Transverse colon (tissue), 4 donors: ENCODE data around the gene STK35.

Experiments
- POLR2AphosphoS5 ChIP-seq, 3 donors: sonication (generic); formaldehyde crosslinking; IDR thresholded peaks; one replicate each; pipeline ENCODE4 v1.6.1; 2016; ENCODE audit warnings: antibody characterized with exemption in 3 of 3
- TF ChIP-seq, protein P1 (sequence below), 5 experiments: fragments of 200-600 bp in 3 of 5; fragments of 450-650 bp in 2 of 5; sonication (generic) in 3 of 5; IDR thresholded peaks; 1 replicate in 2 of 5; 2 replicates in 3 of 5; pipeline ENCODE4 v1.5.1; 2016 to 2017; ENCODE audit warnings: antibody characterized with exemption in 5 of 5, inconsistent platforms in 3 of 5, mild to moderate bottlenecking in 2 of 5, moderate library complexity in 1 of 5

DNA sequence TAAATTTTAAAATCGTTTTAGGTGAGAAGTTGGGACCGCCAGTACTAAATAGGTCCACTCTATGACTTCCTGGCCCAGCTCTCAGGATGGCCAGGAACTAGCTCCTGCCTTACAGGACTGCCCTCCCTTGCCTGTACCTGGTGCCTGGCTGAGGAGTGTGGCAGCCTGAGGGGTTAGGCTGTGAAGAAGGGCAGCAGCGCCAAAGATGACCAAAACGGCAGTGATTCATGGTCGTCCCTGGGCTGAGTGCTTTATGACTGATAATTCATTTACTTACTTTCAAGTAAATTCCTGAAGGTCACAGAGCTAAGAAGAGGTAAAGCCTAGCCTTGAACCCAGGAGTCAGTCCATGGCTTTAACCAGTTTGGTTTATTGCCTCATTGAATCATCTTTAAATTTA is 22.1 kb downstream of the STK35 start:
- TF ChIP-seq, protein P1, sequence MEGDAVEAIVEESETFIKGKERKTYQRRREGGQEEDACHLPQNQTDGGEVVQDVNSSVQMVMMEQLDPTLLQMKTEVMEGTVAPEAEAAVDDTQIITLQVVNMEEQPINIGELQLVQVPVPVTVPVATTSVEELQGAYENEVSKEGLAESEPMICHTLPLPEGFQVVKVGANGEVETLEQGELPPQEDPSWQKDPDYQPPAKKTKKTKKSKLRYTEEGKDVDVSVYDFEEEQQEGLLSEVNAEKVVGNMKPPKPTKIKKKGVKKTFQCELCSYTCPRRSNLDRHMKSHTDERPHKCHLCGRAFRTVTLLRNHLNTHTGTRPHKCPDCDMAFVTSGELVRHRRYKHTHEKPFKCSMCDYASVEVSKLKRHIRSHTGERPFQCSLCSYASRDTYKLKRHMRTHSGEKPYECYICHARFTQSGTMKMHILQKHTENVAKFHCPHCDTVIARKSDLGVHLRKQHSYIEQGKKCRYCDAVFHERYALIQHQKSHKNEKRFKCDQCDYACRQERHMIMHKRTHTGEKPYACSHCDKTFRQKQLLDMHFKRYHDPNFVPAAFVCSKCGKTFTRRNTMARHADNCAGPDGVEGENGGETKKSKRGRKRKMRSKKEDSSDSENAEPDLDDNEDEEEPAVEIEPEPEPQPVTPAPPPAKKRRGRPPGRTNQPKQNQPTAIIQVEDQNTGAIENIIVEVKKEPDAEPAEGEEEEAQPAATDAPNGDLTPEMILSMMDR (IDR thresholded peaks at IDR 0.05), result no peak
- no peak for TF ChIP-seq POLR2AphosphoS5 (IDR thresholded peaks at IDR 0.05)
